Fibroblast of the conjunctiva (primary cell): Measurements from ENCODE around the gene OIT3.

Experiments
- DNase-seq: peaks from one replicate; pipeline ENCODE4 v3.0.0-alpha.2; 2010; ENCODE audit warnings: low read depth

Gene OIT3

GRCh38 chr10:72952642-72953158, 59.2 kb downstream of the OIT3 start:
- DNase-seq = no peak

- no peak for DNase-seq
Measured at GRCh38 chr10:72953687-72954086, 60.1 kb downstream of the OIT3 start.

- DNase-seq = no peak
Measured at GRCh38 chr10:72954230-72954595, 60.7 kb downstream of the OIT3 start.

- no peak for DNase-seq
Measured at GRCh38 chr10:72954596-72955554, 61.3 kb downstream of the OIT3 start, which contains the start of gene PLA2G12B. Gene PLA2G12B (minus strand): TSS chr10:72954806. CDS start chr10:72954685, 121 bp downstream.

- DNase-seq = no peak
Measured at GRCh38 chr10:72956001-72956400, 62.5 kb downstream of the OIT3 start.

GRCh38 chr10:72976886-72977285, 83.3 kb downstream of the OIT3 start:
- DNase-seq = no peak

GRCh38 chr10:72979709-72980108, 86.2 kb downstream of the OIT3 start:
- no peak for DNase-seq

GRCh38 chr10:72980348-72980747, 86.8 kb downstream of the OIT3 start:
- no peak for DNase-seq

- DNase-seq = no peak
Measured at GRCh38 chr10:72981028-72981881, 87.7 kb downstream of the OIT3 start.

- no peak for DNase-seq
Measured at GRCh38 chr10:72981882-72982529, 88.5 kb downstream of the OIT3 start.
